ENCODE data around the gene GPR32. TPM values are rescaled to one million over a fixed set of nuclear protein-coding genes. Genes with fewer than 3 reads are reported as not detected.

GPR32 gene
- polyA plus RNA-seq, 1 donor from 2014 or later, result not detected

DNA sequence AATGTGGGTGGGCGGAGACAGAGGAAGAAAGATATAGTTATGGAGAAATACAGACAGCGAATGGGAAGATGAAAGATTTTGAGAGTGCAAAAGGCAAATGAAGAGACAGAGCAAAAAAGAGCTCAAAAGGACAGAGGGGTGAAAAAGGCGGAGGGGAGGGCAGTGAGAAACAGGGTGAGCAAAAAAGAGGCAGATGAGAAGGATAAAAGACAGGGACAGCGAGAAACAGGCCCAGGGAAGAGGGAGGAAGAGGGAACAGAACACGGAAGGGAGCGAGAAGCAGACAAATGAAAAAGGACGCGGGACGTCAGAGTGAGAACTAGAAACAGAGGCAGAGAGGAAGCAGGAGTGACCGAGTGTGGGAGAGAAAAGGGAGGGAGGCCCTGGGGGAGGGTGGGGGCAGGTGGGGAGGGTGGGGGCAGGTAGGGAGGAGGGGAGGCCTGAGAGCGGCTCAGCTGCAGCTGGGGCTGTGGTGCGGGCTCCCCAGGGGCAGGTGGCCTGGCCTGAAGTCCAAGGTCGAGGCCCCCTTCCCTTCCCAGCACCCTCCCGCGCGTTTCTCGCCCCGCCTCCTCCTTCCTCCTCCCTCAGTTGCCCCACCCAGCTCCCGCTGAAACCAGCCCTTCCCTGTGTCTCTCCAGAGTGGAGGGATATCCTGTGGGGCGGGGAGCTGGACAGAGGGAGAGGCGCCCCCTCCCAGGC is 50.4 kb downstream of the GPR32 start:
- TF ChIP-seq, protein P1, sequence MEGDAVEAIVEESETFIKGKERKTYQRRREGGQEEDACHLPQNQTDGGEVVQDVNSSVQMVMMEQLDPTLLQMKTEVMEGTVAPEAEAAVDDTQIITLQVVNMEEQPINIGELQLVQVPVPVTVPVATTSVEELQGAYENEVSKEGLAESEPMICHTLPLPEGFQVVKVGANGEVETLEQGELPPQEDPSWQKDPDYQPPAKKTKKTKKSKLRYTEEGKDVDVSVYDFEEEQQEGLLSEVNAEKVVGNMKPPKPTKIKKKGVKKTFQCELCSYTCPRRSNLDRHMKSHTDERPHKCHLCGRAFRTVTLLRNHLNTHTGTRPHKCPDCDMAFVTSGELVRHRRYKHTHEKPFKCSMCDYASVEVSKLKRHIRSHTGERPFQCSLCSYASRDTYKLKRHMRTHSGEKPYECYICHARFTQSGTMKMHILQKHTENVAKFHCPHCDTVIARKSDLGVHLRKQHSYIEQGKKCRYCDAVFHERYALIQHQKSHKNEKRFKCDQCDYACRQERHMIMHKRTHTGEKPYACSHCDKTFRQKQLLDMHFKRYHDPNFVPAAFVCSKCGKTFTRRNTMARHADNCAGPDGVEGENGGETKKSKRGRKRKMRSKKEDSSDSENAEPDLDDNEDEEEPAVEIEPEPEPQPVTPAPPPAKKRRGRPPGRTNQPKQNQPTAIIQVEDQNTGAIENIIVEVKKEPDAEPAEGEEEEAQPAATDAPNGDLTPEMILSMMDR (IDR thresholded peaks at IDR 0.05; ENCODE audit: poor library complexity, severe bottlenecking), result no peak
- TF ChIP-seq TAF1 (IDR thresholded peaks at IDR 0.05; ENCODE audit: low read depth) (no peak), EP300 (conservative IDR thresholded peaks at IDR 0.05; ENCODE audit: poor library complexity, severe bottlenecking) (no peak), SMC3 (conservative IDR thresholded peaks at IDR 0.05; ENCODE audit: poor library complexity) (no peak), RAD21 (conservative IDR thresholded peaks at IDR 0.05) (no peak), EZH2 (IDR thresholded peaks at IDR 0.05; ENCODE audit: borderline replicate concordance, insufficient read depth, low read length, poor library complexity, severe bottlenecking) (no peak), POLR2AphosphoS5 (IDR thresholded peaks at IDR 0.05) (no peak)
- Histone ChIP-seq H3K36me3 (ENCODE audit: insufficient read depth, low read length) (no peaks in the 10 kb centered on the region), H4K20me1 (ENCODE audit: insufficient read depth) (no peaks in the 10 kb centered on the region), H2AFZ (ENCODE audit: low read depth, low read length) (no peak overlapping the region), H3K79me2 (replicated peaks; ENCODE audit: insufficient read depth, low read length) (no peaks in the 10 kb centered on the region), H3K4me3 (ENCODE audit: low read length) (no peak overlapping the region), H3K9me3 (ENCODE audit: low read length) (no peaks in the 10 kb centered on the region), H3K9me2 (ENCODE audit: insufficient read depth, low read length) (no peaks in the 10 kb centered on the region), H3F3A (ENCODE audit: insufficient read depth, low read length, poor library complexity, severe bottlenecking) (no peaks in the 10 kb centered on the region), H3K9ac (ENCODE audit: low read length) (no peak overlapping the region), H3K27me3 (ENCODE audit: insufficient read depth, low read depth, low read length) (peaks cover 62% of the 10 kb centered on the region), H3K4me2 (ENCODE audit: low read length) (no peak overlapping the region), H3K27ac (ENCODE audit: low read length) (no peak overlapping the region)

- H4K20me1 ChIP-seq (ENCODE audit: insufficient read depth), result no peaks in the 10 kb centered on the region
- no peak overlapping the region for H3K4me2 ChIP-seq (ENCODE audit: low read length)
- no peak overlapping the region for H2AFZ ChIP-seq (ENCODE audit: low read depth, low read length)
- TF ChIP-seq EP300 (conservative IDR thresholded peaks at IDR 0.05; ENCODE audit: poor library complexity, severe bottlenecking), result no peak
- TF ChIP-seq, protein P1 (IDR thresholded peaks at IDR 0.05; ENCODE audit: poor library complexity, severe bottlenecking), result no peak
- no peak for TF ChIP-seq SMC3 (conservative IDR thresholded peaks at IDR 0.05; ENCODE audit: poor library complexity)
- no peak for TF ChIP-seq TAF1 (IDR thresholded peaks at IDR 0.05; ENCODE audit: low read depth)
- no peak for TF ChIP-seq EZH2 (IDR thresholded peaks at IDR 0.05; ENCODE audit: borderline replicate concordance, insufficient read depth, low read length, poor library complexity, severe bottlenecking)
- no peak for TF ChIP-seq POLR2AphosphoS5 (IDR thresholded peaks at IDR 0.05)
- H3F3A ChIP-seq (ENCODE audit: insufficient read depth, low read length, poor library complexity, severe bottlenecking), result no peaks in the 10 kb centered on the region
- H3K9me2 ChIP-seq (ENCODE audit: insufficient read depth, low read length), result no peaks in the 10 kb centered on the region
- no peaks in the 10 kb centered on the region for H3K9me3 ChIP-seq (ENCODE audit: low read length)
- H3K4me3 ChIP-seq (ENCODE audit: low read length), result no peak overlapping the region
- H3K27ac ChIP-seq (ENCODE audit: low read length), result no peak overlapping the region
- H3K36me3 ChIP-seq (ENCODE audit: insufficient read depth, low read length), result no peaks in the 10 kb centered on the region
- no peak overlapping the region for H3K9ac ChIP-seq (ENCODE audit: low read length)
- no peaks in the 10 kb centered on the region for H3K79me2 ChIP-seq (replicated peaks; ENCODE audit: insufficient read depth, low read length)
- H3K27me3 ChIP-seq (ENCODE audit: insufficient read depth, low read depth, low read length), result peaks cover 62% of the 10 kb centered on the region
Measured at GRCh38 chr19:50821248-50821612, 51.0 kb downstream of the GPR32 start.

Small RNAs within 50 kb of the gene (small RNA-seq; reads per million reads assigned to genes)
- gene SNORD88A (55.1 to 136 (median 73.5) reads per million in 3 experiments), gene SNORD88B (0 reads per million in 3 experiments), gene SNORD88C (0 reads per million in 3 experiments)

Other genes with a start within 250 kb of the GPR32 start
- 83.1 and 98.9 TPM in 2 replicates for gene LRRC4B, start 202.0 kb upstream of the GPR32 start, polyA plus RNA-seq
- 14.8 and 18.6 TPM in 2 replicates for gene SYT3, start 130.6 kb upstream of the GPR32 start, polyA plus RNA-seq
- gene C19orf81, start 121.0 kb upstream of the GPR32 start, polyA plus RNA-seq, result 17.0 and 28.3 TPM in 2 replicates
- gene SHANK1, start 50.7 kb upstream of the GPR32 start, polyA plus RNA-seq, result 3.2 and 7.9 TPM in 2 replicates
- 18.4 and 19.5 TPM in 2 replicates for gene CLEC11A, start 47.1 kb upstream of the GPR32 start, polyA plus RNA-seq
- not detected in 2 replicates for gene ACP4, start 20.0 kb downstream of the GPR32 start, polyA plus RNA-seq
- gene KLK1, start 53.3 kb downstream of the GPR32 start, polyA plus RNA-seq, result not detected in 2 replicates
- gene KLK15, start 63.1 kb downstream of the GPR32 start, polyA plus RNA-seq, result not detected in 2 replicates
- gene KLK3, start 84.5 kb downstream of the GPR32 start, polyA plus RNA-seq, result not detected in 2 replicates
- not detected in 2 replicates for gene KLK2, start 103.0 kb downstream of the GPR32 start, polyA plus RNA-seq
- gene KLK4, start 140.9 kb downstream of the GPR32 start, polyA plus RNA-seq, result not detected in 2 replicates
- gene KLK5, start 182.6 kb downstream of the GPR32 start, polyA plus RNA-seq, result not detected in 2 replicates
- not detected in 2 replicates for gene KLK6, start 199.1 kb downstream of the GPR32 start, polyA plus RNA-seq
- not detected in 2 replicates for gene KLK7, start 213.5 kb downstream of the GPR32 start, polyA plus RNA-seq
- not detected in 2 replicates for gene KLK8, start 231.1 kb downstream of the GPR32 start, polyA plus RNA-seq
- 0.73 TPM in 1 of 2 replicates, not detected in the other for gene KLK10, start 249.2 kb downstream of the GPR32 start, polyA plus RNA-seq

Data from neural cell (in vitro differentiated cells).